H7 (cell line): ENCODE results near the gene FRMD4A. TPM values are rescaled to one million over a fixed set of nuclear protein-coding genes. Genes with fewer than 3 reads are reported as not detected.

Experiments used
- DNase-seq: peaks from one replicate; pipeline ENCODE4 v3.0.0; 2012
- H3K27me3 ChIP-seq: 2 replicates; pipeline ENCODE4 v1.6.0; 2011; ENCODE audit warnings: mild to moderate bottlenecking, low read length; ENCODE audit not compliant: control insufficient read depth, insufficient read depth
- H3K36me3 ChIP-seq: replicated peaks from 2 replicates; pipeline ENCODE4 v1.5.1; 2011; ENCODE audit warnings: low read length; ENCODE audit not compliant: control insufficient read depth, insufficient read depth
- H3K4me3 ChIP-seq: 2 replicates; pipeline ENCODE4 v1.5.1; 2011; ENCODE audit warnings: low read depth, mild to moderate bottlenecking, control low read depth, low read length, moderate library complexity; ENCODE audit not compliant: insufficient read depth
- total RNA-seq: library from RNA; depleted of rRNA; stranded (reverse); fragments of >200 nt; shearing (Covaris generic); gene quantifications from 2 replicates; pipeline ENCODE4 v1.2.3, GENCODE V29; 2014

Gene FRMD4A
- total RNA-seq, 1 experiment from 2014 or later = 10.8 TPM

DNA sequence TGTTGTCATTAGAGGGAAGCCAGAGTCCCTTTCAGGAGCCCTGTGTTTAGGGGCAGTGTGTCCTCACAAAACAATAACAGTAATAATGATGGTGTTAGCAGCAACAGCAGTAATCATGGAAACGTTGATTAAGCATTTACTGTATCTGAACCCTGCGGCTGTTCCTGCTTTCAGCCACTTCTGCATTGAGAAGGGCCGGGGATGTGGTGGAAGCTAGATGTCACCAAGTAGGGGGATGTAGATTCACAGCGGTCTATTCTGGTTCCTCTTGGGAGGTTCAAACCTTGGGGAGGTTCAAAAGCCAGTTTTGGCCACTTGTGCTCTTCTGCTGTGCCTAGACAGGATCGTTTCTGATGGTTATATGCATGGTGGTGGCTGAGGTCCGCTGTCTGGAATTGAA is 699.1 kb downstream of the FRMD4A start:
- no peak overlapping the region for H3K4me3 ChIP-seq
- no peak for DNase-seq

GRCh38 chr10:13630231-13630630 is 700.5 kb downstream of the FRMD4A start:
- no peak for DNase-seq
- Histone ChIP-seq H3K27me3 (no peaks in the 10 kb centered on the region), H3K4me3 (no peak overlapping the region), H3K36me3 (no peaks in the 10 kb centered on the region)

More for the DNA sequence above, 699.1 kb downstream of the FRMD4A start:
- Histone ChIP-seq H3K36me3 (no peaks in the 10 kb centered on the region), H3K27me3 (no peaks in the 10 kb centered on the region)

- Histone ChIP-seq H3K27me3 (no peaks in the 10 kb centered on the region), H3K36me3 (no peaks in the 10 kb centered on the region), H3K4me3 (no peak overlapping the region)
- DNase-seq = no peak
Observed at GRCh38 chr10:13629116-13629515, 701.6 kb downstream of the FRMD4A start.

- Histone ChIP-seq H3K27me3 (no peaks in the 10 kb centered on the region), H3K4me3 (no peak overlapping the region), H3K36me3 (no peaks in the 10 kb centered on the region)
- DNase-seq = no peak
Observed at GRCh38 chr10:13628661-13629060, 702.1 kb downstream of the FRMD4A start.

GRCh38 chr10:13627459-13628310 is 703.0 kb downstream of the FRMD4A start:
- DNase-seq = peak; percentile 48
- Histone ChIP-seq H3K36me3 (no peaks in the 10 kb centered on the region), H3K4me3 (no peak overlapping the region), H3K27me3 (no peaks in the 10 kb centered on the region)

- no peak for DNase-seq
- Histone ChIP-seq H3K4me3 (no peak overlapping the region), H3K27me3 (no peaks in the 10 kb centered on the region), H3K36me3 (no peaks in the 10 kb centered on the region)
Observed at GRCh38 chr10:13624630-13625029, 706.1 kb downstream of the FRMD4A start.

DNA sequence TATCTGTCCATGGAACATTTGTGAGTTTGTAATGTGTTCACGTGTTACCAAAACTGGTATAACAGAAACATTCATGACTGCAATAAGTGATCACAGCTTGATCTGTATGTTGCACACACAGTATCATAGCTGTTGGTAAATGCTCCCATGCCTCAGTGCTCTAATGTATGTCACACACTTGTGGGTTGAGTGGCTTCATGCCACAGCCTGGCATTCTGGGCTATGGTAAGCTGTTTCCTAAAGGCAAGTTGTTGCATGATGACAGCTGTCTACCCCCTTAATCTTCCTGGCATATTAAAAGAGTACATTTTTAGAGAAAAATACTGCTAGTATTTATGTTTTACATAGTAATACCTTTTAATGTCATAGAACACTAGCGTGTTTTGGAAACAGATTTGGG is 708.8 kb downstream of the FRMD4A start:
- H3K27me3 ChIP-seq = no peaks in the 10 kb centered on the region
- DNase-seq = no peak

DNA sequence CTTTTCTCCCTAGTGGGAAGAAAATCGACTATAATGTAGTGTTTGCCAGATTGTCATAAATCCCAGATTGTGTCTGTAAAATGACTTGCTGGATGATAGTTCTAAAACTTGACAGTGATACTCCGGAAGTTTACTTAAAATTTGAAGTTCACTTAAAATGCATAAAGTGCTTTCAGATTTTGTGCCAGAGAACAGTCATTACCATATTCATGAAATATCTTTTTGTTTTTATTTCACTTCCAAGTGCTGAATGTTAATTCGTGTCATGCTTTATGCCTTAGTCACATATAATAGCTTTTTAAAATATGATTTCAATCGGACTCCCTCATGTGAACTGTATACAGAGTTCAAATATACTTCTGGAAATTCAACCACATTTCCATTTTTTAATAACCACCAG is 713.6 kb downstream of the FRMD4A start:
- H3K4me3 ChIP-seq = no peak overlapping the region
- H3K27me3 ChIP-seq = no peaks in the 10 kb centered on the region
- DNase-seq = no peak

More for the DNA sequence above, 708.8 kb downstream of the FRMD4A start:
- Histone ChIP-seq H3K36me3 (no peaks in the 10 kb centered on the region), H3K4me3 (no peak overlapping the region)

DNA sequence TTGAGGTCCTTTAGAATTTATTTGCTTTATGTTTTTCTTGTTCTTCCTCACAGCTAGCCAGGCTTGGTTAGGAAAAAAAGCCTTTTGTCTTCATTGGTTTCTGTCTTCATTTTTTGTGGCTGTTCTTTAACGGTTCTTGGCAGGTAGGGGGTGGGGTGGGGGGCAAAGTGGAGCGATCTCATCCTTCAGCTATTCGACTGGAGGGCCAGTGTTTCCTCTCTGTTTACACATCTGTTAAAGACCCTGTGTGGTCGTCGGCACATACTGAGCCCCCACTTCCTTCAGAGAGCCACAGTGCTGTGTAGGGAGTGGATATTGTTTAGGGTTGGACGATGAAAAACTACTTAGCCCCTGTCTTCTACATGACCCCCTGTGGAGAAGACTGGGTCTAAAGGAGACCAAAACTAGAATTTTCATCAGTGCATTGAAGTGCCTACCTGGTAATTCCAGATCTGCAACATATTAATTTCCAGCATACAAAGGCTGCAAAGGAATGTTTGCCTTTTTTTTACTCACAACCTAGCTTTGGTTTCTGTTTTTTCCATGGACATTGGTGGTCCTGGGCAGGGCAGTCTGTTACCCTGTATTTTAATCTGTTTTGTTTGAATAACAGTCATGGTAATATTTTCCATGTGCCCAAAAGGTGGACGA is 714.9 kb downstream of the FRMD4A start:
- no peaks in the 10 kb centered on the region; the same call in 1 of the 2 replicates for H3K36me3 ChIP-seq
- DNase-seq = peak; percentile 56
- no peak overlapping the region for H3K4me3 ChIP-seq
- no peaks in the 10 kb centered on the region for H3K27me3 ChIP-seq

More for the DNA sequence above, 713.6 kb downstream of the FRMD4A start:
- H3K36me3 ChIP-seq = no peaks in the 10 kb centered on the region

- H3K4me3 ChIP-seq = no peak overlapping the region
- peak; percentile 38 for DNase-seq
- H3K27me3 ChIP-seq = no peaks in the 10 kb centered on the region
- no peaks in the 10 kb centered on the region; the same call in 1 of the 2 replicates for H3K36me3 ChIP-seq
Observed at GRCh38 chr10:13614530-13615332, 716.0 kb downstream of the FRMD4A start.

DNA sequence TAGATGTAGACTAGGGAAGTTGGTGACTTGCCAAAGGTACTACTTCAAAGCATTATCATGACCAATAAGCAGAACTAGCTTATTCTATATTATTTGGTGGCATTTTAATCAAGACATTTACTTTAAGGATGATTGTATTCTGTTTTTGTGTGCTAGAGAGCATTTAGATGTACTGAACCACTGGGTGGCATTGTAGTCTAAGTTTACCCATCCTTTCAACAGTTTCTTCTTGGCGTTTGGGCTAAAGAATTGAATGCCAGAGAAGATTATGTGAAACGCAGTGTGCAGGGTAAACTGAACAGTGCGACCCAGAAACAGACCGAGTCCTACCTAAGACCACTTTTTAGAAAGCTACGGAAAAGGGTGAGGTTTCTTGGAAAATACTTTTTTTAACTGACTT is 717.2 kb downstream of the FRMD4A start:
- no peak for DNase-seq
- Histone ChIP-seq H3K27me3 (no peaks in the 10 kb centered on the region), H3K36me3 (no peaks in the 10 kb centered on the region; the same call in 1 of the 2 replicates), H3K4me3 (no peak overlapping the region)

GRCh38 chr10:13612654-13613373 is 717.9 kb downstream of the FRMD4A start:
- no peak for DNase-seq
- H3K27me3 ChIP-seq = no peaks in the 10 kb centered on the region
- H3K4me3 ChIP-seq = no peak overlapping the region
- H3K36me3 ChIP-seq = no peaks in the 10 kb centered on the region; the same call in 1 of the 2 replicates

DNA sequence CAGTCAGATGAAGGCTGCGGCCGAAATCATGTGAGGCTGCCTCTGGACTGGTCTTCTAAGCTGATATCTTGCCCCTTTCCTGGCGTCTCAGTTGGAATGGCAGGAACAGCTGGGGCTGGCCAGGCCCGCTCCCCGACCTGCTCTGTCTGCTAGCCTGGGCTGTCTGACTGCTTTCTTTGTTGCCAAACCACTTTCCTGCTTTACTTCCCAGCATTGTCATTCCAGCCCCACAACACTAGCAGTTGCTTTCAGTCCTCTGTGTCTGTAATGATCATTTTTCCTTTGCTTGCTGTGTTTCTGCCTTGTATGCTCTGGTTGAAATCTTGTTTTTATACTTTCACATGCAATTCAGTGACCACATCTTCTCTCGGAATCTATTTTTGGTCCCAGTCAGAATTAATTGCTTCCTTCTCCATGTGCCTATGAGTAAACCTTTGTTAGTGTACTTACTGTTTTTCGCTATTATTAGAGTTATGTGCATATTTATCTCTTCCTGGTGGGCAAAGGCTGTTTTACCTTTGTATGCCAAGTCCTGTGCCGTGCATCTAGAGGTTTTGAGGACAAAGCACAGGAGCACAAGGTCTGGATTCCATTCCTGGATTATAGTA is 722.4 kb downstream of the FRMD4A start:
- Histone ChIP-seq H3K4me3 (no peak overlapping the region), H3K27me3 (no peaks in the 10 kb centered on the region), H3K36me3 (no peaks in the 10 kb centered on the region; the same call in 1 of the 2 replicates)
- DNase-seq = peak; percentile 16
